IMR-90 (cell line): ENCODE measurements around the gene POFUT2. TPM values are rescaled to one million over a fixed set of nuclear protein-coding genes. Genes with fewer than 3 reads are reported as not detected.

Experiments
- ATAC-seq: fragments of 200-7000 bp; cut with Tn5 transposase; 2 replicates; pipeline ENCODE4 v1.9.1; 2020; ENCODE audit warnings: low read depth, mild to moderate bottlenecking, moderate library complexity
- BruUV-seq: library from RNA; stranded (reverse); fragments of 400-500 nt; replicated peaks from 2 replicates; lab custom pipeline; 2021; lab: Mats Ljungman, UMichigan
- CTCF ChIA-PET: fragments of 300-600 bp; formaldehyde crosslinking; extraction: SDS; loops from one replicate; lab custom pipeline; 2021; ENCODE audit warnings: antibody characterized with exemption; lab: Yijun Ruan, JAX
- POLR2A ChIA-PET: fragments of 300-600 bp; sonication (Branson Sonifier 250); formaldehyde crosslinking; loops from one replicate; lab custom pipeline; 2022; ENCODE audit warnings: antibody characterized with exemption; ENCODE audit not compliant: unreplicated experiment; lab: Charles Lee
- DNase-seq: peaks from one replicate; pipeline ENCODE4 v3.0.0; 2013
- H2AFZ ChIP-seq: replicated peaks from 2 replicates; pipeline ENCODE3; 2013; ENCODE audit warnings: low read length, mild to moderate bottlenecking; ENCODE audit not compliant: poor library complexity
- H2AK5ac ChIP-seq: 2 replicates; pipeline ENCODE4 v1.6.1; 2013; ENCODE audit warnings: low read depth, low read length, inconsistent platforms
- H2AK9ac ChIP-seq: replicated peaks from 2 replicates; pipeline ENCODE3; 2013; ENCODE audit warnings: mild to moderate bottlenecking, low read depth, low read length, moderate library complexity; ENCODE audit not compliant: poor library complexity
- H2BK120ac ChIP-seq: 2 replicates; pipeline ENCODE4 v1.6.1; 2013; ENCODE audit warnings: low read depth, low read length, inconsistent platforms
- H2BK15ac ChIP-seq: 3 replicates; pipeline ENCODE4 v1.6.1; 2013; ENCODE audit warnings: low read depth, low read length, inconsistent platforms
- H2BK20ac ChIP-seq: 2 replicates; pipeline ENCODE4 v1.6.1; 2013; ENCODE audit warnings: low read depth, mild to moderate bottlenecking, inconsistent platforms, low read length, moderate library complexity
- H2BK5ac ChIP-seq: 2 replicates; pipeline ENCODE4 v1.6.1; 2013; ENCODE audit warnings: mild to moderate bottlenecking, low read depth, low read length, inconsistent platforms; ENCODE audit not compliant: poor library complexity, severe bottlenecking
- H3K14ac ChIP-seq: replicated peaks from 2 replicates; pipeline ENCODE4 v1.6.1; 2013; ENCODE audit warnings: low read depth, low read length, inconsistent platforms
- H3K18ac ChIP-seq: 2 replicates; pipeline ENCODE4 v1.6.1; 2013; ENCODE audit warnings: low read depth, low read length, control low read depth
- H3K23ac ChIP-seq: 2 replicates; pipeline ENCODE4 v1.6.1; 2013; ENCODE audit warnings: low read depth, low read length, inconsistent platforms
- H3K27ac ChIP-seq: 2 replicates; pipeline ENCODE4 v1.5.1; 2013; ENCODE audit warnings: mild to moderate bottlenecking, control low read depth, low read length; ENCODE audit not compliant: insufficient read depth
- H3K27me3 ChIP-seq: 2 replicates; pipeline ENCODE4 v1.6.1; 2013; ENCODE audit warnings: low read length; ENCODE audit not compliant: control insufficient read depth, insufficient read depth
- H3K36me3 ChIP-seq: 2 replicates; pipeline ENCODE4 v1.6.1; 2013; ENCODE audit warnings: low read length, mixed read lengths; ENCODE audit not compliant: control insufficient read depth, insufficient read depth
- H3K4ac ChIP-seq: 2 replicates; pipeline ENCODE4 v1.6.1; 2013; ENCODE audit warnings: low read depth, low read length, inconsistent platforms
- H3K4me1 ChIP-seq: 2 replicates; pipeline ENCODE4 v1.6.1; 2013; ENCODE audit warnings: low read length, mixed read lengths; ENCODE audit not compliant: control insufficient read depth, insufficient read depth
- H3K4me2 ChIP-seq: 2 replicates; pipeline ENCODE4 v1.6.1; 2013; ENCODE audit warnings: low read depth, mild to moderate bottlenecking, control low read depth, low read length, moderate library complexity
- H3K4me3 ChIP-seq: 2 replicates; pipeline ENCODE4 v1.5.1; 2013; ENCODE audit warnings: low read depth, mild to moderate bottlenecking, control low read depth, low read length, moderate library complexity; ENCODE audit not compliant: insufficient read depth
- H3K56ac ChIP-seq: 2 replicates; pipeline ENCODE4 v1.6.1; 2013; ENCODE audit warnings: low read length, inconsistent platforms; ENCODE audit not compliant: insufficient read depth; ENCODE audit errors: extremely low read depth
- H3K79me1 ChIP-seq, 2 experiments: 2 replicates each; pipeline ENCODE4 v1.6.1; 2013; ENCODE audit warnings: low read length in 2 of 2, inconsistent platforms in 1 of 2, low read depth in 1 of 2
- H3K9ac ChIP-seq: 2 replicates; pipeline ENCODE4 v1.6.1; 2013; ENCODE audit warnings: low read depth, low read length, control low read depth
- H3K9me1 ChIP-seq: 2 replicates; pipeline ENCODE4 v1.6.1; 2013; ENCODE audit warnings: low read length, inconsistent platforms; ENCODE audit not compliant: insufficient read depth
- H3K9me3 ChIP-seq: 2 replicates; pipeline ENCODE4 v1.6.1; 2013; ENCODE audit warnings: low read length; ENCODE audit not compliant: control insufficient read depth, insufficient read depth
- H4K20me1 ChIP-seq: 2 replicates; pipeline ENCODE4 v1.6.1; 2013; ENCODE audit warnings: low read length, inconsistent platforms; ENCODE audit not compliant: insufficient read depth
- H4K5ac ChIP-seq: 2 replicates; pipeline ENCODE4 v1.6.1; 2013; ENCODE audit warnings: mild to moderate bottlenecking, low read depth, low read length, control low read depth
- H4K8ac ChIP-seq, 2 experiments: 2 replicates each; pipeline ENCODE4 v1.6.1; 2013; ENCODE audit warnings: low read depth in 2 of 2, low read length in 2 of 2, control low read depth in 1 of 2, inconsistent platforms in 1 of 2
- H4K91ac ChIP-seq: 2 replicates; pipeline ENCODE4 v1.6.1; 2013; ENCODE audit warnings: low read depth, low read length, inconsistent platforms; ENCODE audit not compliant: insufficient read depth
- ELK1 ChIP-seq: fragments of 150-350 bp; IDR thresholded peaks from 2 replicates; pipeline ENCODE4 v1.6.1; 2016; ENCODE audit warnings: low read depth, mild to moderate bottlenecking, low read length, moderate library complexity, borderline replicate concordance
- FOS ChIP-seq: fragments of 150-350 bp; IDR thresholded peaks from 2 replicates; pipeline ENCODE4 v1.6.1; 2016; ENCODE audit warnings: low read depth, low read length
- MAFK ChIP-seq: IDR thresholded peaks from 2 replicates; pipeline ENCODE4 v1.6.1; 2012; ENCODE audit warnings: low read depth, low read length, improper control_type of control experiment
- MXI1 ChIP-seq: IDR thresholded peaks from 2 replicates; pipeline ENCODE4 v1.6.1; 2012; ENCODE audit warnings: low read depth, mild to moderate bottlenecking, low read length, moderate library complexity, borderline replicate concordance
- WGBS, 2 experiments: methylation state at CpG; one replicate each; pipeline versions ENCODE4 v1.1.5 to v1.1.7; 2013; ENCODE audit warnings: missing lambda C conversion rate in 2 of 2; ENCODE audit not compliant: insufficient read length in 1 of 2; ENCODE audit errors: extremely low coverage in 2 of 2; 5-methylcytosine and 5-hydroxymethylcytosine counted together
- dilution Hi-C: fragments of 300-500 bp; cut with HindIII; formaldehyde crosslinking; loops from one replicate; pipeline ENCODE4 v1.14.3; 2018; ENCODE audit warnings: low sequenced_read_pairs; ENCODE audit not compliant: unreplicated experiment
- in situ Hi-C: fragments of 300-500 bp; cut with MboI; formaldehyde crosslinking; loops from 3 replicates; pipeline ENCODE4 v1.14.3; 2019; ENCODE audit warnings: low sequenced_read_pairs, inconsistent platforms, mixed read lengths
- intact Hi-C: fragments of 100-400 bp; cut with micrococcal nuclease; formaldehyde crosslinking; loops from 2 replicates; pipeline ENCODE4 v1.10.0; 2022
- polyA plus RNA-seq, 3 experiments: library from polyadenylated mRNA; depleted of rRNA; stranded (reverse); fragments of >200 nt; gene quantifications; 2 replicates each; pipeline ENCODE4 v1.2.3, GENCODE V29; 2012; ENCODE audit warnings: low replicate concordance in 1 of 3
- total RNA-seq: library from RNA; depleted of rRNA; stranded (reverse); fragments of >200 nt; gene quantifications from 2 replicates; pipeline ENCODE4 v1.2.3, GENCODE V29; 2012
- TF ChIP-seq, protein P1 (sequence below): fragments of 150-350 bp; IDR thresholded peaks from 2 replicates; pipeline ENCODE4 v1.6.1; 2017; ENCODE audit warnings: mild to moderate bottlenecking, antibody characterized with exemption, low read length, low read depth

Gene POFUT2
- total and polyA plus RNA-seq, 2 of the 4 experiments (the other 2 are of a cell fraction): 18.8 to 59.3 TPM

GRCh38 chr21:45259206-45259840, 28.4 kb downstream of the POFUT2 start:
- Histone ChIP-seq H3K4me1 (peaks cover 2% of the 10 kb centered on the region; the same call in 1 of the 2 replicates), H2BK15ac (no peak overlapping the region), H2BK120ac (no peak overlapping the region), H2BK20ac (no peak overlapping the region), H2AK5ac (no peak overlapping the region), H4K8ac (no peak overlapping the region), H3K27ac (no peak overlapping the region), H4K5ac (no peak overlapping the region), H3K18ac (no peak overlapping the region), H3K27me3 (peaks cover 19% of the 10 kb centered on the region), H2AK9ac (no peak overlapping the region), H4K20me1 (peaks cover 20% of the 10 kb centered on the region; the same call in 1 of the 2 replicates), H3K9me3 (no peaks in the 10 kb centered on the region), H3K4me3 (no peak overlapping the region), H3K14ac (no peak overlapping the region), H3K23ac (no peak overlapping the region), H3K9ac (no peak overlapping the region), H3K79me1 (peaks cover 0 to 7% of the 10 kb centered on the region in 2 experiments; a peak in 1 of 4 replicates), H3K56ac (no peak overlapping the region), H3K4ac (no peak overlapping the region), H3K4me2 (no peak overlapping the region), H2AFZ (no peak overlapping the region), H3K36me3 (peaks cover 20% of the 10 kb centered on the region), H4K91ac (no peak overlapping the region), H3K9me1 (peaks cover 7% of the 10 kb centered on the region; the same call in 1 of the 2 replicates), H2BK5ac (no peak overlapping the region)
- ChIA-PET POLR2A (no interaction called here), CTCF (no interaction called here)
- intact Hi-C loops: no loop called here
- ATAC-seq (no peak), DNase-seq (no peak)
- no CpG with 5 or more reads among the region's 17 CpGs for WGBS, 2 experiments
- TF ChIP-seq ELK1: no peak
- no peak for TF ChIP-seq MXI1
- no peak for TF ChIP-seq MAFK
- TF ChIP-seq, protein P1, sequence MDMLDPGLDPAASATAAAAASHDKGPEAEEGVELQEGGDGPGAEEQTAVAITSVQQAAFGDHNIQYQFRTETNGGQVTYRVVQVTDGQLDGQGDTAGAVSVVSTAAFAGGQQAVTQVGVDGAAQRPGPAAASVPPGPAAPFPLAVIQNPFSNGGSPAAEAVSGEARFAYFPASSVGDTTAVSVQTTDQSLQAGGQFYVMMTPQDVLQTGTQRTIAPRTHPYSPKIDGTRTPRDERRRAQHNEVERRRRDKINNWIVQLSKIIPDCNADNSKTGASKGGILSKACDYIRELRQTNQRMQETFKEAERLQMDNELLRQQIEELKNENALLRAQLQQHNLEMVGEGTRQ: no peak
- no peak for TF ChIP-seq FOS
- dilution Hi-C loops: no loop called here
- BruUV-seq: no TSS peak
- in situ Hi-C loops: no loop called here
